Astrocyte (in vitro differentiated cells and primary cell): ENCODE data around the gene PRKG1.

ENCODE experiments used
- CTCF ChIP-seq: IDR thresholded peaks from 2 replicates; pipeline ENCODE4 v1.5.1; 2011; ENCODE audit warnings: low read depth, mild to moderate bottlenecking, inconsistent platforms, low read length, moderate library complexity; ENCODE audit not compliant: insufficient read depth
- EZH2 ChIP-seq: IDR thresholded peaks from 2 replicates; pipeline ENCODE4 v1.6.1; 2012; ENCODE audit warnings: mild to moderate bottlenecking, low read length, inconsistent platforms; ENCODE audit not compliant: insufficient read depth

GRCh38 chr10:52265131-52265926, 1191.0 kb downstream of the PRKG1 start:
- no peak for TF ChIP-seq CTCF
- no peak for TF ChIP-seq EZH2
